Measurements from ENCODE around the gene PPM1H. TPM values are rescaled to one million over a fixed set of nuclear protein-coding genes. Genes with fewer than 3 reads are reported as not detected.

PPM1H gene
- total RNA-seq: 17.2 TPM

GRCh38 chr12:62934799-62935674, at the start of gene PPM1H:
Gene PPM1H, minus strand, starts transcription at chr12:62935150. Its CDS starts 414 bp downstream, at chr12:62934736.

Other genes starting within 250 kb of the PPM1H start
- 25.7 TPM for gene AVPR1A, start 216.1 kb upstream of the PPM1H start, total RNA-seq

Measured in camera-type eye (tissue), 1 donor.